ENCODE data around the gene SUSD1. TPM values are rescaled to one million over a fixed set of nuclear protein-coding genes. Genes with fewer than 3 reads are reported as not detected.

SUSD1 gene
- total and polyA plus RNA-seq, 12 donors, result 1.5 to 14.7 (median 4.3) TPM

DNA sequence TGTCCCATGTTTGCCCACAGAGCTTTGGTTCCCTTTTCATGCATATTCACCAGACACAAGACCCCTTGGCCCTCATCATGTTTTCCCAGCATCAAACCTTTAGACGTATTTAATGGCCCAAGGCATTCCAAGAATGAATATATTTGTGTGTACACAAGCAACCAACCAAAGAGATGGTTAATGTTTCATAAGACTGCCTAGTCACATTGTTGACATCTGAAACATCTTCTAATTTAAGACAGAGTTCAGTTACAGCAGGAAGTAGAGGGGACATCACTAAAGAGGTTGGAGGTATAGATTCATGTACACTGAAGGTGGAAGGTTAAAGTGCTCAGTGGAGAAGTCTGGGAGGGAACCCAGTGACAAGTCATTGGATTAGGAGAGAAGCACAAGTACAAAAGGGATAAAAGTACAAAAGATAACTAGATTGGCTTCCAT is 49.1 kb downstream of the SUSD1 start:
- TF ChIP-seq CTCF (IDR thresholded peaks at IDR 0.05), result no peak
- Histone ChIP-seq H3K27ac (no peak overlapping the region), H3K36me3 (peaks cover 0 to 34% (median 0%) of the 10 kb centered on the region in 9 donors), H3K27me3 (no peaks in the 10 kb centered on the region), H3K4me3 (no peak overlapping the region), H3K4me1 (no peaks in the 10 kb centered on the region), H3K9me3 (no peaks in the 10 kb centered on the region)
- DNase-seq, result no peak
- intact Hi-C loops (cut with DNase I), result no loop called here
- 82 to 87% methylated on average over 1 of the region's 1 CpG for WGBS, 2 donors
- ATAC-seq, result no peak

- Histone ChIP-seq H3K9me3 (no peaks in the 10 kb centered on the region), H3K36me3 (peaks cover 0 to 47% (median 0%) of the 10 kb centered on the region in 9 donors), H3K27me3 (no peaks in the 10 kb centered on the region), H3K27ac (no peak overlapping the region), H3K4me1 (no peaks in the 10 kb centered on the region), H3K4me3 (no peak overlapping the region)
- no peak for TF ChIP-seq CTCF (IDR thresholded peaks at IDR 0.05)
- 97 to 99% methylated on average over 5 of the region's 5 CpGs for WGBS, 2 donors
- ATAC-seq (no peak), DNase-seq (no peak)
- intact Hi-C loops (cut with DNase I), result no loop called here
Measured at GRCh38 chr9:112124156-112124555, 50.9 kb downstream of the SUSD1 start.

DNA sequence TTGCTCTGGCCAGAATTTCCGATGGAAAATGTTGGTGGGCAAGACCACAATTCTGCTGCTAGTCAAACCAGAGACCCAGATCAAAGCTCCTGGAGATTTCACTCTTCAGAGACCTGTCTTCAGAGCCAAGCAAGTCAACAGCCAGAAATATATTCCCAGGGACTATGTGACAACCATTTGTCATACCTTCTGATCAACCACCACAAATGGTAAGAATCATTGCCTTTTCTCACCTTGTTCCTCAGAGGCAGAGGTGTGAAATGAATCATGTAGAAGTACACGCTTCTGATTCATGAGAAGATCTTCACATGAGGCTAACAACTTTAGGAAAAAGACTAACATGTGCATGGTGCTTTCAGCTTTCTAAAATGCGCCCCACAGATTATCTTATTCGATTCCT is 53.5 kb downstream of the SUSD1 start:
- no peaks in the 10 kb centered on the region for H3K4me1 ChIP-seq
- H3K4me3 ChIP-seq, result no peak overlapping the region
- 92 to 94% methylated on average over 4 of the region's 4 CpGs for WGBS, 2 donors
- DNase-seq (no peak), ATAC-seq (no peak)
- no peak for TF ChIP-seq CTCF (IDR thresholded peaks at IDR 0.05)
- H3K27me3 ChIP-seq, result no peaks in the 10 kb centered on the region
- peaks cover 0 to 52% (median 0%) of the 10 kb centered on the region in 9 donors for H3K36me3 ChIP-seq
- H3K9me3 ChIP-seq, result no peaks in the 10 kb centered on the region
- no peak overlapping the region for H3K27ac ChIP-seq
- intact Hi-C loops (cut with DNase I), result no loop called here

DNA sequence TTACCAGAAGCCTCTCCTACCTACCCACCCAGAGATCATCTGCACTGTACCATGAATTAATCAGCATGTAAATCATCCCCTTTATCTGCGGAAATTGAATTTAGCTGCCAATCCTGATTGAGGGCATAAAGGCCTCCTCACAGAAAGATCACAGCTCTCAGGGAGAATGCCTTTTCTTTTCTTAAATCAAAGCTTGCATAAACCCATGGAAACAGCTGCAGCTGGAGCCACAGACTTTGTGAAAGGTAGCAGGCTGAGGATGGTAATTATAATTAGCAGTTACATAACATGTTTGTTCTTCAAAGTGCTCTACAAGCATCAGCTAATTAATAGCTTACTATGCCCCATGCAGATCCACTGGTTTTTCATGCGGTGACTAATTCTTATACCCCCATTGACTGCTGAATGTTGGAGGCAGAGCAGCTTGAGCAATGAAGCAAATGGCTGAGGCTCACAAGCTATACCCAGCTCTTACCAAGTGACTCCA is 54.6 kb downstream of the SUSD1 start:
- intact Hi-C loops (cut with DNase I), result no loop called here
- H3K27me3 ChIP-seq, result no peaks in the 10 kb centered on the region
- H3K27ac ChIP-seq, result no peak overlapping the region
- 87 to 94% methylated on average over 2 of the region's 2 CpGs for WGBS, 2 donors
- TF ChIP-seq CTCF (IDR thresholded peaks at IDR 0.05), result no peak
- peaks cover 0 to 52% (median 0%) of the 10 kb centered on the region in 9 donors for H3K36me3 ChIP-seq
- H3K9me3 ChIP-seq, result no peaks in the 10 kb centered on the region
- H3K4me3 ChIP-seq, result no peak overlapping the region
- H3K4me1 ChIP-seq, result no peaks in the 10 kb centered on the region
- DNase-seq (no peak), ATAC-seq (no peak)

Measured in heart right ventricle (tissue), 16 donors.